OCI-M2 (cell line): Measurements from ENCODE around the gene SQSTM1.
"Not testable (repeated sequence)": the region's sequence is repeated elsewhere in the genome, so short reads cannot be mapped to it uniquely, and the experiment has no call there.

Experiments used
- DNase-seq: peaks from one replicate; lab custom pipeline; 2025; ENCODE audit not compliant: unreplicated experiment; lab: John Stamatoyannopoulos, UW

Gene SQSTM1

DNA sequence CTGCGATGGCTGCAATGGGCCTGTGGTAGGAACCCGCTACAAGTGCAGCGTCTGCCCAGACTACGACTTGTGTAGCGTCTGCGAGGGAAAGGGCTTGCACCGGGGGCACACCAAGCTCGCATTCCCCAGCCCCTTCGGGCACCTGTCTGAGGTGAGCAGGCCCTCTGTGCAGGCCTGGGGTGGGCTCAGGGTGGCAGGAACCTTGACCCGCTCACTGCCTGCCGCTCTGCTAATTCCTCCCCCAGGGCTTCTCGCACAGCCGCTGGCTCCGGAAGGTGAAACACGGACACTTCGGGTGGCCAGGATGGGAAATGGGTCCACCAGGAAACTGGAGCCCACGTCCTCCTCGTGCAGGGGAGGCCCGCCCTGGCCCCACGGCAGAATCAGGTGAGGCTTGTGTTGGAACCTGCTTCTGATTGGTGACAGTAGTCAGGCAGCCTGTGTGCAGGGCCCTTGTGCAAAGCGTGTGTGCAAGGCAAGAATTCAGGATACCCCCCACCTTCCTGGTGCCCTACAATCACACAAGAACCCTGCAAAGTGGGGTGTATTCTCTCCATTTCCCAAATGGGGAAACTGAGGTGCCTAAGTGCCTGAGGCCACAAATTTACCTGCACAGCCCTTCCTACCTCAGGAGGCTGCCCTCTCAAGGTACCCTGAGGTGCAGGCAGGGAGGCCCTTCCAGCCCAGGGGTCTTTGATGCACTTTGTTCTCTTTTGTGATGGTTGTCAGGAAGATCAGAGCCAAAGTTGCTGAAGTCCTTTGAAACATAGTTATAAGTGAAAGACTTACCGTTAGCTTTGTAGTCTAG, 3.4 kb downstream of the SQSTM1 start:
- DNase-seq, result no peak

- DNase-seq, result no peak
Measured at GRCh38 chr5:179824745-179825112, 4.0 kb downstream of the SQSTM1 start.

GRCh38 chr5:179825655-179826182, 5.0 kb downstream of the SQSTM1 start:
- DNase-seq, result no peak

DNA sequence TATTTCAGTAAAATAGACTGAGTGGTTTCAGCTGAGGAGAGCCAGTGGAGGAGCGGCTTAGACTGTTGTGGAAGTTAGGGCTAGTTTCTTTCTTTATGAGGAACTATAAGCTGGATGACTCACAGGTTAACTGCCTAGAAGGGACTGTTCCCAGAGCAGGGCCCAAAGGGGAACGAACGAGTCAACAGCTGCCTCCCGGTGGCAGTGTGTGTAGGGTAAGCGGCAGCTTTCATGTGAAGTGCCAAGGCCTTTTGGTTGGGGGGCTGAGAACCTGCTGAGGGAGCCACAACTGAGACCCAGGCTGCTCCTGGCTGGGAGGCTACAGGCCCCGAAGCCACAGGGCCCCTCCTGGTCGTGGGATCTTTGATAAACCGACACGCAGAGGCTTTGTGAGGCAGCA, 7.0 kb downstream of the SQSTM1 start:
- DNase-seq, result no peak

- no peak for DNase-seq
Measured at GRCh38 chr5:179828756-179829421, 8.2 kb downstream of the SQSTM1 start.

DNA sequence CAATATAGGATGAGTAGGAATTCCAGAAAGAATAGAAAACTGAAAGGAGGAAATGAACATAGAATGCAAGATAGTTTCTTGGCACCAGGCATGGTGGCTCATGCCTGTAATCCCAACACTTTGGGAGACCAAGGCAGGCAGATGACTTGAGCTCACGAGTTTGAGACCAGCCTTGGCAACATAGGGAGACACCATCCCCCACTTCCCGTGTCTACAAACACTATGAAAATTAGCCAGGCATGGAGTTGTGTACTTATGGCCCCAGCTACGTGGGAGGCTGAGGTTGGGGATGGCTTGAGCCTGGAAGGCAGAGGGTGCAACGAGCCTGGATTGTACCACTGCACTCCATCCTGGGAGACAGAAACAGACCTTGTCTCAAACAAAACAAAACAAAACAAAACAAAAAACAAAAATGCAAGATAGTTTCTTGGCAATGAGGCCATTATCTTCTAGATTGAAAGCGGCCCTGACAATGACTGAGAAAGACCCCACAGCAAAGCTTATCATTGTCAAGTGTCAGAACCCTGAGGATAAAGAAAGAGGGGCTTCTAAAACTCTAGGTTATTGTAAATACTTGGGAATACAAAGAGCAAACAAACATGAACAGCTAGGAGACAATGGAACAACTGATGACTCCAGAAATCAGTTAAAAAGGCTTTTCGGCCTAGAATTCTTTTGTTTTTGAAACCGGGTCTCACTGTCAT, 9.2 kb downstream of the SQSTM1 start:
- no peak for DNase-seq

DNA sequence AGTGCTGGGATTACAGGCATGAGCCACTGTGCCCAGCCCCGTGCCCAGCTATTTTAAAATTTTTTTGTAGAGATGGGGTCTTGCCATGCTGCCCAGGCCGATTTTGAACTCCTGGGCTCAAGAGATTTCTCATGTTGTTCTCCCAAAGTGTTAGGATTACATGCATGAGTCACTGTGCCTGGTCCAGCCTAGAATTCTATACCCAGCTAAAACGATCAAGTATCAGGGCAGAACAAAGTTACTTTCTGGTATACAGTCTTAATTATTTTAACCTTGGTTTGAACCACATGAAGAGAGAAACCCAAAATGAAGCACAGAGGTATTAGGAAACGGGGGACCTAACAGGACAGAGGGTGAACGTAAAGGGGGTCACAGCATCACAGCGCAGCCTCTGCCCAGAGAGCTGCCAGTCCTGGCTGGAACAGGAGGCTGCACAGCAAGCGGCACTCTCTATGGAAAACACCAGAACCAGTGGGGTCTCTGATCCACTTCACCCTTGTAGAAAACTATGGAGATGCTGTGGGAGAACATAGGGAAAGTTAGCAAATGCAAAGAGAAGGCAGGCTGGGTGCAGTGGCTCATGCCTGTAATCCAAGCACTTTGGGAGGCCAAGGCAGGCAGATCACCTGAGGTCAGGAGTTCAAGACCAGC, 10.2 kb downstream of the SQSTM1 start:
- DNase-seq, result no peak

- DNase-seq, result no peak
Measured at GRCh38 chr5:179832039-179832745, 11.5 kb downstream of the SQSTM1 start.

DNA sequence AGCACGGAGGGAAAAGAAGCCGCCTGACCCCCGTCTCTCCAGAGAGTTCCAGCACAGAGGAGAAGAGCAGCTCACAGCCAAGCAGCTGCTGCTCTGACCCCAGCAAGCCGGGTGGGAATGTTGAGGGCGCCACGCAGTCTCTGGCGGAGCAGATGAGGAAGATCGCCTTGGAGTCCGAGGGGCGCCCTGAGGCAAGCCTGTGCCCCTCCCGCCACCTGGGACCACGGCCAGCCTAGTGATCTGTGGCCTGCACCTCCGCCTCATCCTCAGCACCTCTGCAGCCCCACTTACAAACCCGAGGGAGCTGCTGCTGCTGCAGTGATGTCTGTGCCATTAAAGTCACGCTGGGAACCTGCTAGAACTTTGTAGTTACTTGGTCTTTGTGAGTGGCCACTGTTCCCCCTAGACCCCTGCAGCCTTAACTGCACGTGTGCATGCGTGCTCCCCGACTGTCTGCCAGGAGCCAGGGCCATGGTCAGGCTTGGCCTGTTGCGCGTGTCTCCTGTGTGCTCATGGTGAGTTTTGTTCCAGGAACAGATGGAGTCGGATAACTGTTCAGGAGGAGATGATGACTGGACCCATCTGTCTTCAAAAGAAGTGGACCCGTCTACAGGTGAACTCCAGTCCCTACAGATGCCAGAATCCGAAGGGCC, 12.5 kb downstream of the SQSTM1 start:
- DNase-seq, result no peak

DNA sequence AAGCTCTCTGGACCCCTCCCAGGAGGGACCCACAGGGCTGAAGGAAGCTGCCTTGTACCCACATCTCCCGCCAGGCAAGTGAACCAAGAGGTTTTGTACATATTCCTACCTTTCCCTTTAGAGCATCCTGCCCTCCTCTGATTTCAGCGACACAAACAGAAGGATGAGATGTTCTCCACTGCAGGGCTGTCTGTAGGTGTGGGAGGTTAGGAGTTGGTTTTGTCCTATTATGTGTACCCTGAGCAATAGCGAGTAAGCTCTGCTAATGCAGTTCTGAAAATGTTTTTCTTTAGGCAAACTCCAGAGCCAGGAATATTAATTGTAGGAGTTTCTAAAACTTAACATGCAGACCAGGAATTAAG, 13.0 kb downstream of the SQSTM1 start:
- DNase-seq, result no peak

- DNase-seq, result no peak
Measured at GRCh38 chr5:179834120-179834519, 13.4 kb downstream of the SQSTM1 start.

GRCh38 chr5:179834871-179835270, 14.2 kb downstream of the SQSTM1 start:
- DNase-seq, result not testable (repeated sequence)

DNA sequence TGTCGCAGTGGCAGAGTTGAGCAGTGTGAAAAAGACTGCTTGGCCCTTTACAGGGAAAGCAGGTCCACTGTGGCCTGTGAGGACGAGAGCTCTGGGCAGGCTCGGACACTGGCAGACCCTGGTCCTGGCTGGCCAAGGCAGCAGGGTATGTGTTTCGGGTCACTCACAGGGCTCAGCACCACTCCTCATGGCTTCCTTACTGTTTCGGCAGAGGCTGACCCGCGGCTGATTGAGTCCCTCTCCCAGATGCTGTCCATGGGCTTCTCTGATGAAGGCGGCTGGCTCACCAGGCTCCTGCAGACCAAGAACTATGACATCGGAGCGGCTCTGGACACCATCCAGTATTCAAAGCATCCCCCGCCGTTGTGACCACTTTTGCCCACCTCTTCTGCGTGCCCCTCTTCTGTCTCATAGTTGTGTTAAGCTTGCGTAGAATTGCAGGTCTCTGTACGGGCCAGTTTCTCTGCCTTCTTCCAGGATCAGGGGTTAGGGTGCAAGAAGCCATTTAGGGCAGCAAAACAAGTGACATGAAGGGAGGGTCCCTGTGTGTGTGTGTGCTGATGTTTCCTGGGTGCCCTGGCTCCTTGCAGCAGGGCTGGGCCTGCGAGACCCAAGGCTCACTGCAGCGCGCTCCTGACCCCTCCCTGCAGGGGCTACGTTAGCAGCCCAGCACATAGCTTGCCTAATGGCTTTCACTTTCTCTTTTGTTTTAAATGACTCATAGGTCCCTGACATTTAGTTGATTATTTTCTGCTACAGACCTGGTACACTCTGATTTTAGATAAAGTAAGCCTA, 15.7 kb downstream of the SQSTM1 start:
- DNase-seq, result no peak

- DNase-seq, result no peak
Measured at GRCh38 chr5:179837076-179838011, 16.6 kb downstream of the SQSTM1 start.

DNA sequence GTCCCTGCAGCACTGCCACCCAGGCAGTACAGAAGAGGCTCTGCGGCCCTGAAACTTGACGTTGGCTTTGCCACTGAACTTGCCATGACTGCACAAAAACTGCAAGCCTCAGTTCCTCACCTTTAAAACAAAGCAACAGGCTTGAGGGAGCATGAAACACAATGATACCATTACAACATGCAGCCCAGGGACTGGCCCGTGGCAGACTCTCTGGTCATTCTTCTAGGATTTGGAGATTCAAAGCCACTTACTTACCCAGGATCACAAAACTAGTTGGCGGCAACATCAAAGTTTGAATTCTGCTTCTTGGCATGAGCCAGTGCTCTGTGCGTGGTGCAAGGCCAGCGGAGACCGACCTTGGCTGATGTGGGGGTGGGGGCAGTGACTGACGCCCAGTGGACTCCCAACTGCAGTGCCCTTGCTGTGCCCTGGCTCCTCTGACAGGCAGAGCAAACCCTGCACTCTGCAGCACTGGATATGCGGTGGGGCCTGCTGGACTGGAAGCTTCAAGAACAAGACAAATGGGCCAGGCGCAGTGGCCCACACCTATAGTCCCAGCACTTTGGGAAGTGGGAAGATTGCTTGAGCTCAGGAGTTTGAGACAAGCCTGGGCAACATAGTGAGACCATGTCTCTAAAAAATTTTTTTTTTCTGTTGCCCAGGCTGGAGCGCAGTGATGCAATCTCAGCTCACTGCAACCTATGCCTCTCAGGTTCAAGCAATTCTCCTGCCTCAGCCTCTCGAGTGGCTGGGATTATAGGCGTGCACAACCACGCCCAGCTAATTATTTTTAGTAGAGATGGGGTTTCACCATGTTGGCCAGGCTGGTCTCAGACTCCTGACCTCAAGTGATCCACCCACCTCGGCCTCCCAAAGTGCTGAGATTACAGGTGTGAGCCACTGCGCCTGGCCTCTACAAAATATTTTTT, 18.9 kb downstream of the SQSTM1 start:
- DNase-seq, result no peak

DNA sequence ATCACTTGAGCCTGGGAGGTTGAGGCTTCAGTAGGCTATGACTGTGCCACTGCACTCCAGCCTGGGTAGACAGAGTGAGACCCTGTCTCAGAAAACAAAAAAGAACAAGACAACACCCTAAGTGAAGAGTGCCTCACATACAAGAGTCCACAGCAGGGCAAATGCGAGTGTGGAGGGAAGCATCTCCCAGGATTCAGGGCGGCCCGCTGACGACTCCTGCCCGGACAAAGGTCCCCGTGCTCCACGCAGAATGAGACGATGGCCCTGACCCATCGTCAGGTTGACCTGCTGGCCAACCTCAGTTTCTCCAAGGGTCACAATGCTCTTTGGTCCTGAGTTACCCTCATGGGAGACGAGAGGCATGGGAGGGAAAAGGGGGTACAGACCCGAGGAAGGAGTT, 19.6 kb downstream of the SQSTM1 start:
- no peak for DNase-seq

DNA sequence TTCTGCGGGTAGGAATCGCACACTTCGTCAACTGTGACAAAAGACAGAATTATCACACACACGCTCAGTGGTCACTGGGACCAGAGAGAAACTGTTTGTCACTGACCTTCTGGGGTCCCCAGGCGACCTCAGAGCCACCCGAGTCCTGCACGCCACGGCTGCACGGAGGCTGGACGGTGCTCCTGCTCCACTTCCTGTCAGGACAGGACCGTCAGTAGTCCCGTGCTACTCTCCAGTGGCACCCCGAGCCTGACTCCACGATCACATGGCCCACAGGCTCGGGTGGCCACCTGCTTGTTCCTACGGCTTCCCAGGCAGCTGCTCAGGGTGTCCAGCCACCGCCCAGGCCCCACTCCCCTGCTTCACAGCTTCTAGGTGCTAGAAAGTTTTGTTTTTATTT, 20.1 kb downstream of the SQSTM1 start:
- DNase-seq, result no peak
